GM23248 (cell line): Measurements from ENCODE around the gene CRTC2. TPM values are rescaled to one million over a fixed set of nuclear protein-coding genes. Genes with fewer than 3 reads are reported as not detected.
"Not testable (repeated sequence)": the region's sequence is repeated elsewhere in the genome, so short reads cannot be mapped to it uniquely, and the experiment has no call there.

ENCODE experiments used
- DNase-seq: peaks from one replicate; pipeline ENCODE4 v3.0.0-alpha.2; 2015
- H2AFZ ChIP-seq: fragments of 200-600 bp; sonication (generic); 2 replicates; pipeline ENCODE4 v1.6.1; 2016; ENCODE audit warnings: antibody characterized with exemption
- H3F3A ChIP-seq: fragments of 200-600 bp; sonication (generic); 2 replicates; pipeline ENCODE4 v1.6.1; 2016; ENCODE audit warnings: mild to moderate bottlenecking, antibody characterized with exemption, mixed run types; ENCODE audit not compliant: insufficient read depth
- H3K27ac ChIP-seq: fragments of 200-600 bp; sonication (generic); 2 replicates; pipeline ENCODE4 v1.5.1; 2016; ENCODE audit warnings: mild to moderate bottlenecking
- H3K27me3 ChIP-seq: fragments of 200-600 bp; sonication (generic); replicated peaks from 2 replicates; pipeline ENCODE4 v1.6.1; 2016; ENCODE audit warnings: mild to moderate bottlenecking; ENCODE audit not compliant: insufficient read depth
- H3K36me3 ChIP-seq: fragments of 200-600 bp; sonication (generic); 2 replicates; pipeline ENCODE4 v1.6.1; 2016; ENCODE audit warnings: low read depth, mild to moderate bottlenecking
- H3K4me1 ChIP-seq: fragments of 200-600 bp; sonication (generic); 2 replicates; pipeline ENCODE4 v1.6.1; 2016; ENCODE audit warnings: mild to moderate bottlenecking; ENCODE audit not compliant: insufficient read depth
- H3K4me2 ChIP-seq: fragments of 200-600 bp; sonication (generic); one replicate; pipeline ENCODE4 v1.6.1; 2016; ENCODE audit warnings: mild to moderate bottlenecking; ENCODE audit not compliant: unreplicated experiment
- H3K4me3 ChIP-seq: fragments of 200-600 bp; sonication (generic); 2 replicates; pipeline ENCODE4 v1.5.1; 2016; ENCODE audit warnings: mild to moderate bottlenecking
- H3K79me2 ChIP-seq: fragments of 200-600 bp; sonication (generic); 2 replicates; pipeline ENCODE4 v1.6.1; 2016; ENCODE audit warnings: mild to moderate bottlenecking; ENCODE audit not compliant: insufficient read depth
- H3K9ac ChIP-seq: fragments of 200-600 bp; sonication (generic); 2 replicates; pipeline ENCODE4 v1.6.1; 2016; ENCODE audit warnings: mild to moderate bottlenecking
- H3K9me2 ChIP-seq: fragments of 200-600 bp; sonication (generic); 2 replicates; pipeline ENCODE4 v1.6.1; 2016; ENCODE audit warnings: mixed run types, mild to moderate bottlenecking, moderate library complexity; ENCODE audit not compliant: insufficient read depth
- H3K9me3 ChIP-seq: fragments of 200-600 bp; sonication (generic); one replicate; pipeline ENCODE4 v1.6.1; 2017; ENCODE audit warnings: low read depth
- H4K20me1 ChIP-seq: fragments of 200-600 bp; sonication (generic); 2 replicates; pipeline ENCODE4 v1.6.0; 2016; ENCODE audit not compliant: insufficient read depth
- EZH2 ChIP-seq: fragments of 200-600 bp; sonication (generic); IDR thresholded peaks from 2 replicates; pipeline ENCODE4 v1.6.1; 2018; ENCODE audit warnings: antibody characterized with exemption, mild to moderate bottlenecking; ENCODE audit not compliant: insufficient read depth, poor library complexity, severe bottlenecking
- EZH2phosphoT487 ChIP-seq: fragments of 200-600 bp; sonication (generic); IDR thresholded peaks from 2 replicates; pipeline ENCODE4 v1.6.1; 2018; ENCODE audit warnings: antibody characterized with exemption, moderate library complexity, mild to moderate bottlenecking, low read depth; ENCODE audit not compliant: insufficient read depth
- WGBS, 2 experiments: methylation state at CpG; one replicate each; pipeline ENCODE4 v1.1.6; 2015 to 2017; ENCODE audit warnings: low lambda C conversion rate in 2 of 2, low coverage in 1 of 2; ENCODE audit errors: missing lambda C conversion rate in 2 of 2; 5-methylcytosine and 5-hydroxymethylcytosine counted together
- in situ Hi-C: fragments of 300-500 bp; cut with MboI; formaldehyde crosslinking; loops from 2 replicates; pipeline ENCODE4 v1.15.0; 2020
- polyA plus RNA-seq: library from polyadenylated mRNA; unstranded; fragments of >200 nt; fragmentation: Nextera tagmentation; extraction: Ambion mirVana; gene quantifications from 2 replicates; pipeline ENCODE4 v1.2.1, GENCODE V29; 2016
- total RNA-seq: library from RNA; depleted of rRNA; stranded (reverse); fragments of >200 nt; shearing (Covaris generic); gene quantifications from 2 replicates; pipeline ENCODE4 v1.2.3, GENCODE V29; 2014

Gene CRTC2
- total and polyA plus RNA-seq, 2 experiments from 2014 or later = 7.5 to 21.0 TPM

GRCh38 chr1:153908071-153908470, 50.3 kb downstream of the CRTC2 start:
- 0 out of 2 replicates have a peak, but pooled peaks cover 11% of the 10 kb centered on the region for H4K20me1 ChIP-seq
- DNase-seq = no peak

DNA sequence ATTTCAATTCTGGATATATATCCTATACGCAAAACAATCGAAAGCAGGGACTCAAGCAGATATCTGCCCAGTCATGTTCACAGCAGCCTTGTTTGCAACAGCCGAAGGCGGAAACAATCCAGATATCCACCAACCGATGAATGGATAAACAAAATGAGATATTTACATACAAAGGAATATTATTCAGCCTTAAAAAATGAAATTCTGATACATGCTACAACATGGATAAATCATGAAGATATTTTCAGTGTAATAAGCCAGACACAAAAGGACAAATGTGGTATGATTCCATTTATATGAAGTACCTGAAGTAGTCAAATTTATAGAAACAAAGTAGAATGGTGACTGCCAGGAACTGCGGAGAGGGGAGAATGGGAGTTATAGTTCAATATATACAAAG, 51.3 kb downstream of the CRTC2 start:
- in situ Hi-C loops = no loop called here
- WGBS, 2 experiments = 91% methylated on average over 6 of the region's 6 CpGs
- no peak overlapping the region for H3K4me2 ChIP-seq
- no peak for DNase-seq
- 0 out of 2 replicates have a peak, but pooled peaks cover 7% of the 10 kb centered on the region for H4K20me1 ChIP-seq
- peaks cover 99% of the 10 kb centered on the region for H3K79me2 ChIP-seq
- no peaks in the 10 kb centered on the region for H3K9me2 ChIP-seq
- H3F3A ChIP-seq = peaks cover 5% of the 10 kb centered on the region; the same call in 1 of the 2 replicates
- no peak overlapping the region for H3K4me3 ChIP-seq
- peaks cover 9% of the 10 kb centered on the region; the same call in 1 of the 2 replicates for H3K4me1 ChIP-seq
- H3K27ac ChIP-seq = no peak overlapping the region
- H2AFZ ChIP-seq = no peak overlapping the region
- no peaks in the 10 kb centered on the region for H3K27me3 ChIP-seq
- no peak overlapping the region for H3K9ac ChIP-seq
- H3K9me3 ChIP-seq = no peaks in the 10 kb centered on the region
- H3K36me3 ChIP-seq = no peaks in the 10 kb centered on the region
- TF ChIP-seq EZH2 (no peak), EZH2phosphoT487 (no peak)

More at GRCh38 chr1:153908071-153908470, 50.3 kb downstream of the CRTC2 start:
- Histone ChIP-seq H3K36me3 (no peaks in the 10 kb centered on the region), H3K9me3 (no peaks in the 10 kb centered on the region), H3K9ac (no peak overlapping the region), H3K4me1 (peaks cover 9% of the 10 kb centered on the region; the same call in 1 of the 2 replicates), H3K9me2 (no peaks in the 10 kb centered on the region), H3K4me2 (no peak overlapping the region), H3K27me3 (no peaks in the 10 kb centered on the region), H3K27ac (no peak overlapping the region), H3F3A (peaks cover 5% of the 10 kb centered on the region; the same call in 1 of the 2 replicates), H3K79me2 (peaks cover 99% of the 10 kb centered on the region), H3K4me3 (no peak overlapping the region), H2AFZ (no peak overlapping the region)
- in situ Hi-C loops = no loop called here
- WGBS, 2 experiments = 90 to 91% methylated on average over 6 of the region's 6 CpGs
- TF ChIP-seq EZH2 (no peak), EZH2phosphoT487 (no peak)

- Histone ChIP-seq H3K4me2 (no peak overlapping the region), H4K20me1 (0 out of 2 replicates have a peak, but pooled peaks cover 6% of the 10 kb centered on the region)
- in situ Hi-C loops = no loop called here
These were observed 52.0 kb downstream of the CRTC2 start for GRCh38 chr1:153906396-153906795.

GRCh38 chr1:153905908-153906307, 52.5 kb downstream of the CRTC2 start:
- H3K9ac ChIP-seq, H2AFZ ChIP-seq, H3K4me1 ChIP-seq, H3K4me3 ChIP-seq, in situ Hi-C loops, H3K36me3 ChIP-seq, H3K9me2 ChIP-seq, DNase-seq, H3K9me3 ChIP-seq, H4K20me1 ChIP-seq, H3K4me2 ChIP-seq, H3F3A ChIP-seq, H3K27me3 ChIP-seq: not testable (repeated sequence)
- WGBS, 2 experiments = 83 to 90% methylated on average over 8 of the region's 8 CpGs
- peaks cover 99% of the 10 kb centered on the region for H3K79me2 ChIP-seq
- H3K27ac ChIP-seq = peak overlapping the region; percentile 64

More at GRCh38 chr1:153906396-153906795, 52.0 kb downstream of the CRTC2 start:
- Histone ChIP-seq H3K4me3 (no peak overlapping the region), H3K9ac (no peak overlapping the region), H3K27me3 (no peaks in the 10 kb centered on the region), H3K9me2 (no peaks in the 10 kb centered on the region), H3K36me3 (no peaks in the 10 kb centered on the region), H3K9me3 (no peaks in the 10 kb centered on the region), H3K4me1 (peaks cover 9% of the 10 kb centered on the region; the same call in 1 of the 2 replicates), H3K27ac (no peak overlapping the region), H3K79me2 (peaks cover 99% of the 10 kb centered on the region), H3F3A (peaks cover 5% of the 10 kb centered on the region; the same call in 1 of the 2 replicates), H2AFZ (no peak overlapping the region)
- no peak for TF ChIP-seq EZH2
- no peak for TF ChIP-seq EZH2phosphoT487
- DNase-seq = no peak
- 92 to 100% methylated on average over 1 of the region's 1 CpG for WGBS, 2 experiments
